ENCODE data around the gene PEX5L. TPM values are rescaled to one million over a fixed set of nuclear protein-coding genes. Genes with fewer than 3 reads are reported as not detected.

Gene PEX5L
- total RNA-seq, 4 donors from 2014 or later = 7.9 TPM; not detected in 3

DNA sequence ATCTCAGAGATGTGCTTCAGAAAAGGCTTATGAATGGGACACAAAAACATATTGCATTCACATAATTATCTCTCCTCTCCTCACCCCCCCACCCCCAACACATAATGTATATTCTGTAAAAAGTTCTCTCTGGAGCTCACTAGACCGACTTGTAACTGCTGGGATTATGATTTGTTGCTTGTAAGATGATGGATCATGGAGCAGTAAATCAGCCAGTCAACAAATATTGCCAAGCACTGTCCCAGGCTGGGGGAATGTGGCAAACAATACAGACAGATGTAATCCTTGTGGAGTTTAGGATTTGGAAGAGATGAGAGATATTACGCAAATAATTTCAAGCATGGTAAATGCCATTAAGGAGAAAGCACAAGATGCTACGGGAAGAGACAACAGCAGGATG lies 114.8 kb downstream of the PEX5L start:
- no peak for ATAC-seq
- H3K4me3 ChIP-seq = no peak overlapping the region
- peaks cover 6% of the 10 kb centered on the region for H3K27me3 ChIP-seq
- TF ChIP-seq, protein P1, sequence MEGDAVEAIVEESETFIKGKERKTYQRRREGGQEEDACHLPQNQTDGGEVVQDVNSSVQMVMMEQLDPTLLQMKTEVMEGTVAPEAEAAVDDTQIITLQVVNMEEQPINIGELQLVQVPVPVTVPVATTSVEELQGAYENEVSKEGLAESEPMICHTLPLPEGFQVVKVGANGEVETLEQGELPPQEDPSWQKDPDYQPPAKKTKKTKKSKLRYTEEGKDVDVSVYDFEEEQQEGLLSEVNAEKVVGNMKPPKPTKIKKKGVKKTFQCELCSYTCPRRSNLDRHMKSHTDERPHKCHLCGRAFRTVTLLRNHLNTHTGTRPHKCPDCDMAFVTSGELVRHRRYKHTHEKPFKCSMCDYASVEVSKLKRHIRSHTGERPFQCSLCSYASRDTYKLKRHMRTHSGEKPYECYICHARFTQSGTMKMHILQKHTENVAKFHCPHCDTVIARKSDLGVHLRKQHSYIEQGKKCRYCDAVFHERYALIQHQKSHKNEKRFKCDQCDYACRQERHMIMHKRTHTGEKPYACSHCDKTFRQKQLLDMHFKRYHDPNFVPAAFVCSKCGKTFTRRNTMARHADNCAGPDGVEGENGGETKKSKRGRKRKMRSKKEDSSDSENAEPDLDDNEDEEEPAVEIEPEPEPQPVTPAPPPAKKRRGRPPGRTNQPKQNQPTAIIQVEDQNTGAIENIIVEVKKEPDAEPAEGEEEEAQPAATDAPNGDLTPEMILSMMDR (IDR thresholded peaks at IDR 0.05) = no peak
- no peak for TF ChIP-seq EP300 (IDR thresholded peaks at IDR 0.05)
- H3K9me3 ChIP-seq = no peaks in the 10 kb centered on the region
- H3K4me1 ChIP-seq = no peaks in the 10 kb centered on the region
- 42 to 75% methylated on average over 2 to 3 of the region's 3 CpGs for WGBS, 2 donors (ENCODE audit: low coverage in 1 of 2)
- H3K36me3 ChIP-seq = no peaks in the 10 kb centered on the region
- no peak overlapping the region for H3K27ac ChIP-seq

DNA sequence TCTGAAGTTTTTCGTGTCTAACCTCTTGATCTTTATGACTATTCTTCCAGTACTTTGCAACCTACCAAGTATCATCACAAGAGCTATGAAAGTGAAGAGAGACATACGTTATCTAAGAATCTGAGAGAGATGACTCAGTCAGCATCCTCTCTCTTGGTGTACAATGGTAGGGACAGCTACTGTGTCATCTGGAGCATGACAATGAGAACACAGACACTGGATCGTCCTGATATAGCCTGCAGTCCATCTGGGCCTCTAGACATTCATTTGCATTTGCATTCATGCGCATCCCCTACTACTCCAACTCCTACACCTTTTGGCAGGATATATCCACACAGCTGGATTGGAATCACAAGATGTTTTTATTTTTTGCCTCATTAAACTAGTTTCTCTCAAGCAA lies 115.2 kb downstream of the PEX5L start:
- H3K9me3 ChIP-seq = no peaks in the 10 kb centered on the region
- no peak for ATAC-seq
- no peak overlapping the region for H3K27ac ChIP-seq
- H3K27me3 ChIP-seq = peaks cover 6% of the 10 kb centered on the region
- WGBS, 2 donors (ENCODE audit: low coverage in 1 of 2) = 63 to 64% methylated on average over 4 of the region's 4 CpGs
- H3K36me3 ChIP-seq = no peaks in the 10 kb centered on the region
- TF ChIP-seq EP300 (IDR thresholded peaks at IDR 0.05) = no peak
- TF ChIP-seq POLR2A (IDR thresholded peaks at IDR 0.05) = no peak
- TF ChIP-seq, protein P1 (IDR thresholded peaks at IDR 0.05) = no peak
- no peak for TF ChIP-seq POLR2AphosphoS5 (IDR thresholded peaks at IDR 0.05)
- H3K4me1 ChIP-seq = no peaks in the 10 kb centered on the region
- no peak overlapping the region for H3K4me3 ChIP-seq

DNA sequence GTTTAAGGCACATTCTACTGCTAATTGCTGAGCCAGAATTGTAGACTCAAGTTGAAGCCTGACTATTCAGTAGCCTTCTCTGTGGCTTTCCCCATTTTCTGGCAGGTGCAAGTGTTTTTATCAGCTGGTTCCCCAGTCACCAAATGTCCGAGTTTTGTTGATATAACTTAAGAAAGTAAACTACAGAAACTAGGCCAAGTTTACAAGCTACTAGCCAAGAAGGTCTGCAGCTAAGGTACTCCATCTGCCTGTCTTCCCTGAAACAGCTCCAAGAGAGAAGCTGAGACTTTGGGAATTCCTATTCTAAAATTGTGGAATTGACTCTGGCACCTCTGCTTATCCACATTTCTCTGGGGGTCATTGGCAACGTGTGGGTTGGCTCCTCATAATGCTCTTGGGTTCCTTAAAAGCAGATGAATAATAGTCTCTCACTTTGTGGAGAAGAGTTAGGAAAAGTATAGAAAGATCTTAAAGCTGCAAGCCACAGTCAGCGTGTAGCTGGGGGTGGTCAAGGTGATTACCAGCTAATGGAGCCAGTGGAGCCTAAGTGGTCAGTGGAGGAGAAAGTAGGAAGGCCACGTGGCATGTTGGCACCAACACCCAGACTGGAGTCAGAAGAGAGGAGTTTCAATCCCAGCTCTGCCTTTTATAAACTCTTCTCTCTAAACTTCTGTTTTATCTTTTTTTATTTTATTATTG lies 128.8 kb downstream of the PEX5L start:
- peaks cover 7% of the 10 kb centered on the region for H3K27me3 ChIP-seq
- H3K9me3 ChIP-seq = no peaks in the 10 kb centered on the region
- TF ChIP-seq, protein P1 (IDR thresholded peaks at IDR 0.05) = no peak
- no peak for TF ChIP-seq POLR2A (IDR thresholded peaks at IDR 0.05)
- TF ChIP-seq POLR2AphosphoS5 (IDR thresholded peaks at IDR 0.05) = no peak
- TF ChIP-seq EP300 (IDR thresholded peaks at IDR 0.05) = no peak
- no peaks in the 10 kb centered on the region for H3K4me1 ChIP-seq
- WGBS, 2 donors (ENCODE audit: low coverage in 1 of 2) = 60 to 65% methylated on average over 3 of the region's 4 CpGs
- H3K36me3 ChIP-seq = no peaks in the 10 kb centered on the region
- H3K4me3 ChIP-seq = no peak overlapping the region
- no peak for ATAC-seq
- H3K27ac ChIP-seq = no peak overlapping the region

DNA sequence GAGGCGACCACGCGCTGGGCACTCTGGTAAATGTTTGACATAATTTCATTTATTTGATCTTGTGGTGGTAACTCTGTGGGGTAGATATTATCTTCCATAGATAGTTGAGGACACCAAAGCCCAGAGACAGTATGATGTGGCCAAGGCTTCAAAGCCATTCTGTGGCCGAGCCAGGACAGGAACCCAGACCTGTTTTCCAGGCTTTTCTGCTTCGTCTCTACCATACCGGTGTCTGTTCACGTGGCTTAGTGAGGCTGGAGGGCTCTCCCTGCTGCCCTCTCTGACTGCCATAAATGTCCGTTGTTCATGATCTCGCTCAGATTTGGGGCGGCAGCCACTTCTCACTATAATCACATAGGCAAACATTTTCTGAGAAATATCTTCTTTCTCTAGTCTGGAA lies 134.7 kb downstream of the PEX5L start:
- H3K4me3 ChIP-seq = no peak overlapping the region
- H3K4me1 ChIP-seq = no peaks in the 10 kb centered on the region
- ATAC-seq = no peak
- TF ChIP-seq POLR2AphosphoS5 (IDR thresholded peaks at IDR 0.05) = no peak
- TF ChIP-seq, protein P1 (IDR thresholded peaks at IDR 0.05) = no peak
- TF ChIP-seq POLR2A (IDR thresholded peaks at IDR 0.05) = no peak
- TF ChIP-seq EP300 (IDR thresholded peaks at IDR 0.05) = no peak
- no peaks in the 10 kb centered on the region for H3K9me3 ChIP-seq
- WGBS, 2 donors (ENCODE audit: low coverage in 1 of 2) = 76 to 95% methylated on average over 3 to 10 of the region's 10 CpGs
- H3K27me3 ChIP-seq = peaks cover 15% of the 10 kb centered on the region
- H3K27ac ChIP-seq = no peak overlapping the region
- no peaks in the 10 kb centered on the region for H3K36me3 ChIP-seq

DNA sequence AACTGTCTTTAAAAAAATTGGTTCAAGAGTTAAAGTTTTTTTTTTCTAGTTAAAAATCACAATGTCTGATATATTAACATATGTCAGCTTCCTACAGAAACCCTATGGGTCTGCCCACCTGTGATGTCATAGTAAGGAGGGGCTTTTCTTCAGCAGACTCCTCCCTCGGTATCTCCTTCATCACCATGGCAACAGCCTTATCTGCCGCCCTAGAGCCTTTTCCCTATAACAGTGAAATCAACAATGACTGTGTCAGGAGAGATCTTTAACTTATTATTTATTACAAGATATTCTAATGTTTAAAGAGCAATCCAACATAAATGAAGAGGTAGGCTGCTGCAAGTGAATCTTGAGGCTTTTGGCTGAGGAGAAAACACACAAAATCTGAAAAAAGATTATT lies 138.7 kb downstream of the PEX5L start:
- H3K4me3 ChIP-seq = no peak overlapping the region
- no peaks in the 10 kb centered on the region for H3K4me1 ChIP-seq
- H3K9me3 ChIP-seq = no peaks in the 10 kb centered on the region
- H3K27me3 ChIP-seq = peaks cover 8% of the 10 kb centered on the region
- WGBS, 2 donors (ENCODE audit: low coverage in 1 of 2) = 4 to 7% methylated on average over 2 of the region's 2 CpGs
- H3K27ac ChIP-seq = no peak overlapping the region
- TF ChIP-seq, protein P1 (IDR thresholded peaks at IDR 0.05) = no peak
- TF ChIP-seq POLR2AphosphoS5 (IDR thresholded peaks at IDR 0.05) = no peak
- TF ChIP-seq POLR2A (IDR thresholded peaks at IDR 0.05) = no peak
- TF ChIP-seq EP300 (IDR thresholded peaks at IDR 0.05) = no peak
- no peak for ATAC-seq
- no peaks in the 10 kb centered on the region for H3K36me3 ChIP-seq

All from gastroesophageal sphincter (tissue), 4 donors.